Prostate gland (tissue), 2 donors: ENCODE data around the gene DEFB126. TPM values are rescaled to one million over a fixed set of nuclear protein-coding genes. Genes with fewer than 3 reads are reported as not detected.

ENCODE experiments used
- DNase-seq: peaks from one replicate; pipeline ENCODE4 v3.0.0-alpha.2; 2019; ENCODE audit warnings: low spot score
- H3K27ac ChIP-seq, 2 donors: fragments of 200-600 bp; sonication (generic); 2 replicates each; pipeline ENCODE4 v1.5.1; 2017 to 2019
- H3K27me3 ChIP-seq: fragments of 200-600 bp; sonication (generic); replicated peaks from 2 replicates; pipeline ENCODE4 v1.5.1; 2019; ENCODE audit not compliant: insufficient read depth
- H3K36me3 ChIP-seq, 2 donors: fragments of 200-600 bp; sonication (generic); 1 replicate in 1 of 2; 2 replicates in 1 of 2; pipeline versions ENCODE4 v1.5.1 to v1.8.1; 2017 to 2019
- H3K4me1 ChIP-seq: fragments of 200-600 bp; sonication (generic); replicated peaks from 2 replicates; pipeline ENCODE4 v1.5.1; 2019
- H3K4me3 ChIP-seq, 2 donors: fragments of 200-600 bp; sonication (generic); 2 replicates each; pipeline ENCODE4 v1.5.1; 2017 to 2019
- H3K9me3 ChIP-seq: fragments of 200-600 bp; sonication (generic); 2 replicates; pipeline ENCODE4 v1.5.1; 2017
- CTCF ChIP-seq, 4 experiments: fragments of 200-600 bp in 2 of 4; fragments of 450-650 bp in 2 of 4; sonication (generic) in 2 of 4; IDR thresholded peaks; 1 replicate in 3 of 4; 2 replicates in 1 of 4; pipeline ENCODE4 v1.5.1; 2016 to 2019; ENCODE audit warnings: antibody characterized with exemption in 4 of 4, mild to moderate bottlenecking in 2 of 4, moderate library complexity in 2 of 4
- POLR2A ChIP-seq: fragments of 450-650 bp; IDR thresholded peaks from one replicate; pipeline ENCODE4 v1.6.1; 2016; ENCODE audit warnings: antibody characterized with exemption, mild to moderate bottlenecking
- POLR2AphosphoS5 ChIP-seq: sonication (generic); formaldehyde crosslinking; IDR thresholded peaks from one replicate; pipeline ENCODE4 v1.6.1; 2017; ENCODE audit warnings: antibody characterized with exemption
- WGBS: methylation state at CpG from one replicate; pipeline ENCODE4 v1.1.5; 2018; 5-methylcytosine and 5-hydroxymethylcytosine counted together
- intact Hi-C: fragments of 100-400 bp; cut with DNase I; formaldehyde crosslinking; loops from one replicate; pipeline ENCODE4 v1.14.2; 2022
- total RNA-seq, 2 donors: library from RNA; depleted of rRNA; stranded (reverse); fragments of >200 nt; gene quantifications; one replicate each; pipeline ENCODE4 v1.1.0, GENCODE V29; 2016

The DEFB126 gene
- total RNA-seq, 2 donors from 2014 or later, result not detected

GRCh38 chr20:145877-146276 lies 3.5 kb downstream of the DEFB126 start:
- Histone ChIP-seq H3K4me1 (no peaks in the 10 kb centered on the region), H3K27me3 (no peaks in the 10 kb centered on the region), H3K27ac (no peak overlapping the region), H3K36me3 (no peaks in the 10 kb centered on the region), H3K4me3 (no peak overlapping the region), H3K9me3 (no peaks in the 10 kb centered on the region)
- no peak for DNase-seq
- WGBS, result 73% methylated on average over 2 of the region's 2 CpGs
- TF ChIP-seq POLR2A (no peak), POLR2AphosphoS5 (no peak), CTCF (IDR thresholded peaks at IDR 0.05) (no peak)
- intact Hi-C loops, result no loop called here

- no peaks in the 10 kb centered on the region for H3K9me3 ChIP-seq
- WGBS, result 82% methylated on average over 1 of the region's 1 CpG
- H3K27me3 ChIP-seq, result no peaks in the 10 kb centered on the region
- H3K36me3 ChIP-seq, result no peaks in the 10 kb centered on the region
- H3K27ac ChIP-seq, result no peak overlapping the region
- no peak for TF ChIP-seq CTCF (IDR thresholded peaks at IDR 0.05)
- TF ChIP-seq POLR2A, result no peak
- TF ChIP-seq POLR2AphosphoS5, result no peak
- no peak for DNase-seq
- intact Hi-C loops, result no loop called here
- no peak overlapping the region for H3K4me3 ChIP-seq
- no peaks in the 10 kb centered on the region for H3K4me1 ChIP-seq
Measured at GRCh38 chr20:152131-152530, 9.7 kb downstream of the DEFB126 start.

- WGBS, result 97% methylated on average over 5 of the region's 5 CpGs
- Histone ChIP-seq H3K27me3 (no peaks in the 10 kb centered on the region), H3K4me1 (no peaks in the 10 kb centered on the region), H3K36me3 (no peaks in the 10 kb centered on the region), H3K9me3 (no peaks in the 10 kb centered on the region), H3K27ac (no peak within 1 kb of the TSS), H3K4me3 (no peak within 1 kb of the TSS)
- DNase-seq, result no peak
- intact Hi-C loops, result no loop called here
- no peak for TF ChIP-seq POLR2A
- no peak for TF ChIP-seq CTCF (IDR thresholded peaks at IDR 0.05)
- no peak for TF ChIP-seq POLR2AphosphoS5
Measured at GRCh38 chr20:157154-157553, 14.8 kb downstream of the DEFB126 start, which contains the start of gene DEFB127. DEFB127 (plus strand) TSS chr20:157454; CDS start chr20:157545, 91 bp downstream.

GRCh38 chr20:164618-165017 lies 22.2 kb downstream of the DEFB126 start:
- peaks cover 3% of the 10 kb centered on the region for H3K27me3 ChIP-seq
- TF ChIP-seq CTCF (IDR thresholded peaks at IDR 0.05) (no peak), POLR2A (no peak), POLR2AphosphoS5 (no peak)
- no peak for DNase-seq
- 41% methylated on average over 3 of the region's 3 CpGs for WGBS
- no peaks in the 10 kb centered on the region for H3K36me3 ChIP-seq
- H3K9me3 ChIP-seq, result no peaks in the 10 kb centered on the region
- no peaks in the 10 kb centered on the region for H3K4me1 ChIP-seq
- intact Hi-C loops, result no loop called here
- no peak overlapping the region for H3K4me3 ChIP-seq
- no peak overlapping the region for H3K27ac ChIP-seq

GRCh38 chr20:168876-169275 lies 26.5 kb downstream of the DEFB126 start:
- no peak for TF ChIP-seq CTCF (IDR thresholded peaks at IDR 0.05)
- TF ChIP-seq POLR2A, result no peak
- no peak for TF ChIP-seq POLR2AphosphoS5
- H3K4me3 ChIP-seq, result no peak overlapping the region
- H3K4me1 ChIP-seq, result no peaks in the 10 kb centered on the region
- no peaks in the 10 kb centered on the region for H3K9me3 ChIP-seq
- no peaks in the 10 kb centered on the region for H3K36me3 ChIP-seq
- peaks cover 3% of the 10 kb centered on the region for H3K27me3 ChIP-seq
- no peak overlapping the region for H3K27ac ChIP-seq
- 61% methylated on average over 2 of the region's 2 CpGs for WGBS
- no peak for DNase-seq
- intact Hi-C loops, result no loop called here
